ENCODE results near the gene SPG7.

SPG7 gene

GRCh38 chr16:89540557-89540956 is 32.4 kb downstream of the SPG7 start:
- TF ChIP-seq TAF1 (IDR thresholded peaks at IDR 0.05; ENCODE audit: low read depth, low read length), result no peak
- TF ChIP-seq POLR2AphosphoS5 (IDR thresholded peaks at IDR 0.05; ENCODE audit: low read depth, low read length), result no peak
- TF ChIP-seq POLR2A (IDR thresholded peaks at IDR 0.05; ENCODE audit: low read depth, low read length), result no peak
- no peak for TF ChIP-seq PAX5 (IDR thresholded peaks at IDR 0.05; ENCODE audit: insufficient read depth, low read length, severe bottlenecking)
- no peak for TF ChIP-seq SPI1 (IDR thresholded peaks at IDR 0.05; ENCODE audit: low read depth, low read length)
- TF ChIP-seq POU2F2 (IDR thresholded peaks at IDR 0.05; ENCODE audit: low read depth, low read length), result no peak
- no peak for FAIRE-seq

GRCh38 chr16:89541792-89542191 is 33.6 kb downstream of the SPG7 start:
- TF ChIP-seq SPI1 (IDR thresholded peaks at IDR 0.05; ENCODE audit: low read depth, low read length) (no peak), PAX5 (IDR thresholded peaks at IDR 0.05; ENCODE audit: insufficient read depth, low read length, severe bottlenecking) (no peak)
- DNase-seq (ENCODE audit: insufficient read length, low spot score) (no peak), FAIRE-seq (no peak)

More at GRCh38 chr16:89540557-89540956, 32.4 kb downstream of the SPG7 start:
- DNase-seq (ENCODE audit: insufficient read length, low spot score), result no peak

- no peak for DNase-seq (ENCODE audit: insufficient read length, low spot score)
- no peak for FAIRE-seq
- no peak for TF ChIP-seq POLR2A (IDR thresholded peaks at IDR 0.05; ENCODE audit: low read depth, low read length)
- no peak for TF ChIP-seq PAX5 (IDR thresholded peaks at IDR 0.05; ENCODE audit: insufficient read depth, low read length, severe bottlenecking)
- no peak for TF ChIP-seq TAF1 (IDR thresholded peaks at IDR 0.05; ENCODE audit: low read depth, low read length)
- no peak for TF ChIP-seq SPI1 (IDR thresholded peaks at IDR 0.05; ENCODE audit: low read depth, low read length)
- TF ChIP-seq POLR2AphosphoS5 (IDR thresholded peaks at IDR 0.05; ENCODE audit: low read depth, low read length), result no peak
- no peak for TF ChIP-seq POU2F2 (IDR thresholded peaks at IDR 0.05; ENCODE audit: low read depth, low read length)
Measured at GRCh38 chr16:89544113-89544512, 35.9 kb downstream of the SPG7 start.

GRCh38 chr16:89544713-89545043 is 36.5 kb downstream of the SPG7 start:
- FAIRE-seq, result no peak
- DNase-seq (ENCODE audit: insufficient read length, low spot score), result no peak
- TF ChIP-seq SPI1 (IDR thresholded peaks at IDR 0.05; ENCODE audit: low read depth, low read length) (no peak), POU2F2 (IDR thresholded peaks at IDR 0.05; ENCODE audit: low read depth, low read length) (no peak), POLR2AphosphoS5 (IDR thresholded peaks at IDR 0.05; ENCODE audit: low read depth, low read length) (no peak), POLR2A (IDR thresholded peaks at IDR 0.05; ENCODE audit: low read depth, low read length) (no peak)

- DNase-seq (ENCODE audit: insufficient read length, low spot score) (no peak), FAIRE-seq (no peak)
- TF ChIP-seq POLR2A (IDR thresholded peaks at IDR 0.05; ENCODE audit: low read depth, low read length) (no peak), PAX5 (IDR thresholded peaks at IDR 0.05; ENCODE audit: insufficient read depth, low read length, severe bottlenecking) (no peak), TAF1 (IDR thresholded peaks at IDR 0.05; ENCODE audit: low read depth, low read length) (no peak), SPI1 (IDR thresholded peaks at IDR 0.05; ENCODE audit: low read depth, low read length) (no peak), POU2F2 (IDR thresholded peaks at IDR 0.05; ENCODE audit: low read depth, low read length) (no peak), POLR2AphosphoS5 (IDR thresholded peaks at IDR 0.05; ENCODE audit: low read depth, low read length) (no peak)
Measured at GRCh38 chr16:89545044-89545830, 37.0 kb downstream of the SPG7 start.

- TF ChIP-seq POLR2AphosphoS5 (IDR thresholded peaks at IDR 0.05; ENCODE audit: low read depth, low read length), result no peak
- TF ChIP-seq POU2F2 (IDR thresholded peaks at IDR 0.05; ENCODE audit: low read depth, low read length), result no peak
- TF ChIP-seq PAX5 (IDR thresholded peaks at IDR 0.05; ENCODE audit: insufficient read depth, low read length, severe bottlenecking), result no peak
- TF ChIP-seq SPI1 (IDR thresholded peaks at IDR 0.05; ENCODE audit: low read depth, low read length), result no peak
- no peak for TF ChIP-seq POLR2A (IDR thresholded peaks at IDR 0.05; ENCODE audit: low read depth, low read length)
- TF ChIP-seq TAF1 (IDR thresholded peaks at IDR 0.05; ENCODE audit: low read depth, low read length), result no peak
- FAIRE-seq, result no peak
Measured at GRCh38 chr16:89545831-89546574, 37.8 kb downstream of the SPG7 start.

GRCh38 chr16:89546781-89547180 is 38.6 kb downstream of the SPG7 start:
- DNase-seq (ENCODE audit: insufficient read length, low spot score) (no peak), FAIRE-seq (no peak)
- no peak for TF ChIP-seq POU2F2 (IDR thresholded peaks at IDR 0.05; ENCODE audit: low read depth, low read length)
- no peak for TF ChIP-seq TAF1 (IDR thresholded peaks at IDR 0.05; ENCODE audit: low read depth, low read length)
- no peak for TF ChIP-seq POLR2A (IDR thresholded peaks at IDR 0.05; ENCODE audit: low read depth, low read length)
- TF ChIP-seq POLR2AphosphoS5 (IDR thresholded peaks at IDR 0.05; ENCODE audit: low read depth, low read length), result no peak
- TF ChIP-seq SPI1 (IDR thresholded peaks at IDR 0.05; ENCODE audit: low read depth, low read length), result no peak
- no peak for TF ChIP-seq PAX5 (IDR thresholded peaks at IDR 0.05; ENCODE audit: insufficient read depth, low read length, severe bottlenecking)

More at GRCh38 chr16:89545831-89546574, 37.8 kb downstream of the SPG7 start:
- no peak for DNase-seq (ENCODE audit: insufficient read length, low spot score)

GRCh38 chr16:89547291-89547690 is 39.1 kb downstream of the SPG7 start:
- TF ChIP-seq PAX5 (IDR thresholded peaks at IDR 0.05; ENCODE audit: insufficient read depth, low read length, severe bottlenecking), result no peak
- TF ChIP-seq POLR2A (IDR thresholded peaks at IDR 0.05; ENCODE audit: low read depth, low read length), result no peak
- TF ChIP-seq TAF1 (IDR thresholded peaks at IDR 0.05; ENCODE audit: low read depth, low read length), result no peak
- no peak for TF ChIP-seq SPI1 (IDR thresholded peaks at IDR 0.05; ENCODE audit: low read depth, low read length)
- TF ChIP-seq POLR2AphosphoS5 (IDR thresholded peaks at IDR 0.05; ENCODE audit: low read depth, low read length), result no peak
- TF ChIP-seq POU2F2 (IDR thresholded peaks at IDR 0.05; ENCODE audit: low read depth, low read length), result no peak
- FAIRE-seq (no peak), DNase-seq (ENCODE audit: insufficient read length, low spot score) (no peak)

GRCh38 chr16:89547860-89548259 is 39.7 kb downstream of the SPG7 start:
- no peak for TF ChIP-seq POU2F2 (IDR thresholded peaks at IDR 0.05; ENCODE audit: low read depth, low read length)
- no peak for TF ChIP-seq SPI1 (IDR thresholded peaks at IDR 0.05; ENCODE audit: low read depth, low read length)
- TF ChIP-seq PAX5 (IDR thresholded peaks at IDR 0.05; ENCODE audit: insufficient read depth, low read length, severe bottlenecking), result no peak
- DNase-seq (ENCODE audit: insufficient read length, low spot score) (no peak), FAIRE-seq (no peak)
